Left forelimb (tissue), 1 donor: ENCODE data around the gene CASP8AP2.
"Not testable (repeated sequence)": the region's sequence is repeated elsewhere in the genome, so short reads cannot be mapped to it uniquely, and the experiment has no call there.

Source experiments
- DNase-seq: peaks from one replicate; pipeline ENCODE4 v3.0.0-alpha.2; 2018; ENCODE audit warnings: low spot score

Gene CASP8AP2

GRCh38 chr6:89826029-89826528 lies 3.6 kb upstream of the CASP8AP2 start:
- DNase-seq, result no peak

- DNase-seq, result not testable (repeated sequence)
Measured at GRCh38 chr6:89828475-89828987, 1.1 kb upstream of the CASP8AP2 start.

- DNase-seq, result no peak
Measured at GRCh38 chr6:89828988-89829471, 650 bp upstream of the CASP8AP2 start.

GRCh38 chr6:89830170-89830809 lies 610 bp downstream of the CASP8AP2 start:
- no peak for DNase-seq

- DNase-seq, result no peak
Measured at GRCh38 chr6:89834884-89835792, 5.5 kb downstream of the CASP8AP2 start.

GRCh38 chr6:89836639-89837222 lies 7.1 kb downstream of the CASP8AP2 start:
- DNase-seq, result no peak

- DNase-seq, result no peak
Measured at GRCh38 chr6:89840538-89840937, 10.9 kb downstream of the CASP8AP2 start.

- no peak for DNase-seq
Measured at GRCh38 chr6:89842228-89842627, 12.5 kb downstream of the CASP8AP2 start.

- DNase-seq, result no peak
Measured at GRCh38 chr6:89843070-89843469, 13.4 kb downstream of the CASP8AP2 start.

- not testable (repeated sequence) for DNase-seq
Measured at GRCh38 chr6:89847513-89847912, 17.8 kb downstream of the CASP8AP2 start.

GRCh38 chr6:89853068-89853467 lies 23.4 kb downstream of the CASP8AP2 start:
- DNase-seq, result no peak

- DNase-seq, result no peak
Measured at GRCh38 chr6:89858041-89858440, 28.4 kb downstream of the CASP8AP2 start.

GRCh38 chr6:89859744-89860143 lies 30.1 kb downstream of the CASP8AP2 start:
- DNase-seq, result no peak

- DNase-seq, result no peak
Measured at GRCh38 chr6:89862273-89862672, 32.6 kb downstream of the CASP8AP2 start.

GRCh38 chr6:89862698-89863097 lies 33.0 kb downstream of the CASP8AP2 start:
- DNase-seq, result no peak

- DNase-seq, result no peak
Measured at GRCh38 chr6:89866024-89866678, 36.5 kb downstream of the CASP8AP2 start.

GRCh38 chr6:89873721-89874120 lies 44.0 kb downstream of the CASP8AP2 start:
- DNase-seq, result no peak

GRCh38 chr6:89874438-89874837 lies 44.8 kb downstream of the CASP8AP2 start:
- DNase-seq, result no peak

GRCh38 chr6:89886378-89887120 lies 56.9 kb downstream of the CASP8AP2 start:
- DNase-seq, result no peak

GRCh38 chr6:89887452-89888137 lies 57.9 kb downstream of the CASP8AP2 start:
- peak; percentile 66 for DNase-seq

GRCh38 chr6:89888138-89888514 lies 58.4 kb downstream of the CASP8AP2 start:
- no peak for DNase-seq
